ENCODE results near the gene MALT1.

MALT1 gene

GRCh38 chr18:58777471-58777870, 106.2 kb downstream of the MALT1 start:
- H3K27ac ChIP-seq = no peak overlapping the region
- TF ChIP-seq ZFX (IDR thresholded peaks at IDR 0.05; ENCODE audit: borderline replicate concordance) (no peak), CTCF (IDR thresholded peaks at IDR 0.05) (no peak)

GRCh38 chr18:58779529-58779928, 108.3 kb downstream of the MALT1 start:
- no peak overlapping the region for H3K27ac ChIP-seq
- no peak for TF ChIP-seq CTCF (IDR thresholded peaks at IDR 0.05)
- no peak for TF ChIP-seq ZFX (IDR thresholded peaks at IDR 0.05; ENCODE audit: borderline replicate concordance)

GRCh38 chr18:58780045-58780444, 108.8 kb downstream of the MALT1 start:
- H3K27ac ChIP-seq = no peak overlapping the region
- no peak for TF ChIP-seq ZFX (IDR thresholded peaks at IDR 0.05; ENCODE audit: borderline replicate concordance)
- TF ChIP-seq CTCF (IDR thresholded peaks at IDR 0.05) = no peak

GRCh38 chr18:58781627-58782194, 110.4 kb downstream of the MALT1 start:
- peak; percentile 79 for TF ChIP-seq CTCF (IDR thresholded peaks at IDR 0.05)
- TF ChIP-seq ZFX (IDR thresholded peaks at IDR 0.05; ENCODE audit: borderline replicate concordance) = no peak
- no peak overlapping the region for H3K27ac ChIP-seq

- no peak for TF ChIP-seq ZFX (IDR thresholded peaks at IDR 0.05; ENCODE audit: borderline replicate concordance)
- TF ChIP-seq CTCF (IDR thresholded peaks at IDR 0.05) = no peak
- peak overlapping the region; percentile 30; the same call in 1 of the 2 replicates for H3K27ac ChIP-seq
Measured at GRCh38 chr18:58784601-58785137, 113.4 kb downstream of the MALT1 start.

- peak overlapping the region; percentile 30; the same call in 1 of the 2 replicates for H3K27ac ChIP-seq
Measured at GRCh38 chr18:58785171-58785805, 114.0 kb downstream of the MALT1 start.

More at GRCh38 chr18:58785171-58785805, 114.0 kb downstream of the MALT1 start:
- TF ChIP-seq CTCF (IDR thresholded peaks at IDR 0.05) = 0 out of 2 replicates have a peak, but pooled peaks have one; percentile 4
- no peak for TF ChIP-seq ZFX (IDR thresholded peaks at IDR 0.05; ENCODE audit: borderline replicate concordance)
